Activated gamma-delta T cell treated with Interleukin-2 at 50 U/mL for 16 hours (primary cell): ENCODE measurements around the gene CYP1A1.
"Not testable (repeated sequence)": the region's sequence is repeated elsewhere in the genome, so short reads cannot be mapped to it uniquely, and the experiment has no call there.

Experiments used
- DNase-seq: peaks from one replicate; pipeline ENCODE4 v3.0.0-alpha.2; 2020

CYP1A1 gene

DNA sequence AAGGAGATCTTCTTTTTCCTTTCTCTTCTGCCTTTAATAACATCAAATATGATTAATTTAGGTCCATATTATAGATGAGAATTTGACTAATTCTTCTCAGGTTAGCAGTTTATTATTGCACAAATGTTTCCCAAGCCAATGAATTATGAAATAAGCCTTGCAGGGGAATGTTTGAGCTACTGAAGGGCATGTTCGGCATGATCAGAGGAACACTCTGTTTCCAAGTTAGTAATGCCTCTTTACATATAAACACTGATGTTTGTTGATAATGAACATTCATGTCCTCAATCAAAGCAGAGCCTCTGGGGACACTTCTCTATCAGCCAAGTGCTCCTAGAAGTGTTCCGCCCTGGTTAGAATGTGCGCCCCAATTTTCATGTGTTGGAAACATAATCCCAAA lies 10.0 kb upstream of the CYP1A1 start:
- DNase-seq, result no peak

GRCh38 chr15:74733269-74733668 lies 7.9 kb upstream of the CYP1A1 start:
- DNase-seq, result no peak

DNA sequence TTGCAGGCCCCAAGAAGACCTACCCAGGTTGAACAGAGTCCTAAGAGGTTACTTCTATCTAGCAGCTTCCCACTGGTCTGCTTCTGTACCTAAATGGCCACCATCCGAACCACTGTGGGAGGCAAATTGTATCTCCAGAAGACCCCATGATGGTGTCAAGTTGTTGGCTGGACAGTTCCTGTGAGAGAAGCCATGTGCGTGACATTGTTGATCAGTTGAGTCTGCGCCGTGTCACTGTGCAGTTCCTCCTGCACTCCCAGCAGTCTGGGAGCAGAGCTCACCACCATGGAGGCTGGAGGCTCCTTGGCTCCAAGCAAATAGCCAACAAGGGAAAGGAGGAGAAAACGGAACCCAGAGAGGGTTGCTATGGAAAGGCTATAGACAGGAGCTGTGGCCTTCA lies 7.5 kb upstream of the CYP1A1 start:
- DNase-seq, result no peak

- DNase-seq, result no peak
Measured at GRCh38 chr15:74730619-74731316, 5.4 kb upstream of the CYP1A1 start.

GRCh38 chr15:74729372-74729771 lies 4.0 kb upstream of the CYP1A1 start:
- DNase-seq, result not testable (repeated sequence)

GRCh38 chr15:74728699-74729098 lies 3.4 kb upstream of the CYP1A1 start:
- DNase-seq, result not testable (repeated sequence)

DNA sequence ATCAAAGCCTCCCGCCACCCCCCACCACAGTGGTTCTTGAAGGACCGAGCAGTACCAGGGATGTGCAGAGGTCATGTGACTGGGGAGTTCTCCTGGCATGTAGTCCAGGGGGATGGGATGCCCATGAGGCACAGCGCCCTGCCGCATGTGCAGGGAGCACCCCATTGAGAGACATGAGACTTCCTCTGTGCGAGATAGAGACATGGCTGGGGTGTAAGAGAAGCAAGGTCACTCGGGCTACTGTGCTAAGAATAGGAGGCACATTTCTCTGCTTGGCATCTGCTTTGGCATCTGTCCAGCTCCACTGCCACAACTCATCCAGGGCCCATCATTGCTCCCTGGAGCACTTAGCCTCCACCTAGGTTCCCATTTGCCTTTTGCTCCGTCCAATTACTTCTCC lies 2.4 kb upstream of the CYP1A1 start:
- DNase-seq, result no peak

GRCh38 chr15:74726774-74727164 lies 1.4 kb upstream of the CYP1A1 start:
- DNase-seq, result no peak

DNA sequence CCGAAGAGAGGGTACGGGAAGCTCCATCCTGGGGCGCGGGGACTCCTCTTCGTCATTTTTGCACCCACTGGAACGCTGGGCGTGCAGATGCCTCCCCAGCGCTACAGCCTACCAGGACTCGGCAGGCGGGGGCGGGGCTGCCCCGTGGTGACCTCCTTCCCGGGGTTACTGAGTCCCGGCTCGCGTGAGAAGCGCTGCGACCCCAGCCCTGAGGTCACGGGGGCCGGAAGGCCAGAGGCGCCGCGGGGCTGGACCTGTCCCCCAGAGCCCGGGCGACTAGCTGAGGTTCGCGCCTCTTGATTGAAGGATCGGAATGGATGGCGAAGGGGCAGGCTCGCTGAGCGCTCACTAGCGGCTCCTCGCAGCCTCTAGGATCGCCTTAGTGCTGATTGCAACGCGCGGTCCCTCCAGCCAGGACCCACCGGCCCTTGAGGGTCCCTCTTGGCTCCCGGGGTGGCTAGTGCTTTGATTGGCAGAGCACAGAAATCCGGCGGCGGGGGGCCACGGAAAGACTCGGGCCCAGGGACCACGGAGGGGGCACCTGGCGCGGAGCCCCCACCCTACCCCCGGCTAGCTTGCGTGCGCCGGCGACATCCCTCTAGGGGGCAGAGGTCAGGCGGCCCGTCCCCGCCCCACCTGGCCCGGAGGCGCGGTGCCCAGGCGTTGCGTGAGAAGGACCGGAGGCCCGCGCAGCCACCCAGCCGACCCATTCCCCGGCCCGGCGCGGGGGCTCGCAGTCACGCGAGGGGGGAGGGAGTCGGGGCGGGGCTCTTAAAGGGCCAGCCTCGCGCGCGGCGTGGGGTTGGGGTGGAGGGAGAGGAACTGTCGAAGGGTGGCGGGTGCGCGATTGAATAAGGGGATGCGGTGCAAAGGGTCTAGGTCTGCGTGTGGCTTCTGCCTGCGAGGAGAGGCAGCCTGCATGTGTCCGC lies 781 bp upstream of the CYP1A1 start:
- peak; percentile 55 for DNase-seq

DNA sequence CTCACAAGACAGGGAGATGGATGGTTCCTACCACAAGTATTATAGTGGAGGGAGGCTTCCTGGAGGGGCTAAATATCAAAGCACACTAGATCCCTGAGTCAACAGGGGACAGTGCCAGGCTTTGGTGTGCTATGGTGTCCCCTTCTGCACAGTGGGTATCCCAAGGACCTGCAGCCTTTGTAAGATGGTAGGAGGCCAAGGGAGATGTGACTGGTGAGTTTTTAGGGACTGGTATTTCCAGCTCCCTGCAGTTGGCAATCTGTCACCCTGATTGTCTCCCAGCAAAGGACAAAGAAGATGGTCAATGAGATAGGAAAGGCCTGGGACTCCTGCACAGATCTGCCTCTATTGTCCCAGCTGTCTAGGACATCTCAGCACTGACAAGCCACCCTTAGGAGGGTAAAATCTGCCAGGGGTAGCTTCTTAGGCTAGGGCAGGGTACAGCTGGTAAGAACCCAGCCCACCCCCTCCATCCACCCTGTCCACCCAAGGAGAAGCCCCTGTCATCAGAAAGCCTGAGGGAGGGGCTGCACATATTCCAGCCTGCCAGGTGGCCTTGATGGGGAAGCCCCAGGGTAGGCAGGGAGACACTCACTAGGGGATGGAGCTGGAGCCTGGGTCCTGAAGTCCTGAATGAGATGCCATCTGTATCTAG lies 631 bp downstream of the CYP1A1 start:
- DNase-seq, result no peak

- no peak for DNase-seq
Measured at GRCh38 chr15:74723754-74724334, 1.5 kb downstream of the CYP1A1 start.

- DNase-seq, result no peak
Measured at GRCh38 chr15:74723187-74723586, 2.1 kb downstream of the CYP1A1 start.

DNA sequence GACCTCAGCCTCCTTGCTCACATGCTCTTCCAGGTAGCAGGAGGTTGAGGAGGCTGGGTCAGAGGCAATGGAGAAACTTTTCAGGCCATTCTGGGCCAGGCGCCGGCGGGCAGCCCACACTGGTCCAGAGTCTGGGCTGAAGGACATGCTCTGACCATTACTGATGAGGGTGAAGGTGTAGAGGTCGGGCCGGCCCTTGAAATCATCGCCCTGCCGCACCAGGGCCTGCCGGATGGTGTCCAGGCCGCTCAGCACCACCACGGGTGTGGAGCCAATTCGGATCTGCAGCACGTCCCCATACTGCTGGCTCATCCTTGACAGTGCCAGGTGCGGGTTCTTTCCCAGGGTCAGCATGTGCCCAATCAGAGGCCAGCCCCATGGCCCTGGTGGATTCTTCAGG lies 2.7 kb downstream of the CYP1A1 start:
- no peak for DNase-seq

GRCh38 chr15:74716651-74717050 lies 8.7 kb downstream of the CYP1A1 start:
- no peak for DNase-seq

DNA sequence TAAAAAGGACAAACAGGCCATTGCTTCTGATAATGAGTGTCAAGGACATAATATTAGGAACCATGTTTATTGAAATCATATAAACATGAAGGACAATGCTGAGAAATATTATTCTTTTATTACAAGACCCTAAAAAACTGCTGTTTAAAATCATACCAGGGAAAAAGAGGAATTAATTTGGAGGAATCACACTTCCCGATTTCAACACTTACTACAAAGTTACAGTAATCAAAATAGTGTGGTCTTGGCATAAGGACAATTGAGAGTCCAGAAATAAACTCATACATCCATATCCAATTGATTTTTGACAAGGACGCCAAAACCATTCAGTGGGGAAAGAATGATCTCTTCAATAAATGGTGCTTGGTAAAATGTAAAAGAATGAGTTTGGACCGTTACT lies 13.0 kb downstream of the CYP1A1 start:
- no peak for DNase-seq

DNA sequence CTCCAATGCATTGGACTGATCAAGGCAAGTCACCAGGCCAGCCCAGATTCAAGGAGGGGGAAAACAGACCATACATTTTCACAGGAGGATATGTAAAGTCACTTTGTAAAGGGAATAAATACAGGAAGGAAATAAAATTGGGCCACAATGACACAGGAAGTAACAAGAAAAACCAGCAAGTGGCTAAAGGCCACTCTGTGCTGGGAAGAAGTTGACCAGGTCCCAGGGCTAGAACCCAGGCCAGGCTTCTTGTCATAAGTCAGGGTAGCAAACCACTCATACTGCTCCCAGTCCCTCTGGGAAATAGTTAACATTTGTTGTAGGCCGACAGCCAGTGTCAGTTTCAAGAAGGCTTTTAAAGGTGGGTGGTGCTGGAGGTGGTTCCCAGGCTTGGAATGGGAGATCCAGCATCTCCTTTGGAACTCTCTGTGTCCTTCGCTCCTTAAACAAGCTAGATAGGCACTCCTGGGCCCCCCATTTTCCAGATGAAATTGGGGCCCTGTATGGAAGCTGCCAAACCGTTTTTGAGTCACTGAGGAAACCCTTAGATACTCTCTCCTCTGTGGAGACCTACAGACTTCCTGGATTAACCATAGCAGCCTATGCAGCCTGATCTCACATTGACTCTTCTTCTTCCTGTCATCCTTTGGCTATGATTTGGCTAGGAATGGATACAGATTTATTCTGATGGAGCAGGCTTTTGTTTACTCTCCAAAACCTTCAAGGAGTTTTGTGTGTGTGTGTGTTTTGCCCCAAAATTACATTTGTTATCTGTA lies 14.8 kb downstream of the CYP1A1 start:
- no peak for DNase-seq

GRCh38 chr15:74709892-74710291 lies 15.4 kb downstream of the CYP1A1 start:
- no peak for DNase-seq

GRCh38 chr15:74709011-74709410 lies 16.3 kb downstream of the CYP1A1 start:
- no peak for DNase-seq

- no peak for DNase-seq
Measured at GRCh38 chr15:74696808-74697207, 28.5 kb downstream of the CYP1A1 start.

GRCh38 chr15:74696398-74696729 lies 29.0 kb downstream of the CYP1A1 start:
- no peak for DNase-seq

GRCh38 chr15:74695597-74696397 lies 29.5 kb downstream of the CYP1A1 start, which contains the start of gene EDC3:
EDC3 (minus strand) TSS chr15:74696024; CDS start chr15:74675124, 20,900 bp downstream.
- DNase-seq, result peak; percentile 85

- DNase-seq, result no peak
Measured at GRCh38 chr15:74692327-74692726, 33.0 kb downstream of the CYP1A1 start.
